Astrocyte of the spinal cord (primary cell): ENCODE measurements around the gene SNTG2.
"Not testable (repeated sequence)": the region's sequence is repeated elsewhere in the genome, so short reads cannot be mapped to it uniquely, and the experiment has no call there.

ENCODE experiments used
- DNase-seq: peaks from one replicate; pipeline ENCODE4 v3.0.0; 2011; ENCODE audit warnings: low read depth, low spot score
- H3K4me3 ChIP-seq: 2 replicates; pipeline ENCODE4 v1.5.1; 2011; ENCODE audit warnings: low read depth, mild to moderate bottlenecking, low read length, moderate library complexity
- CTCF ChIP-seq: IDR thresholded peaks from 2 replicates; pipeline ENCODE4 v1.5.1; 2012; ENCODE audit warnings: low read depth, mild to moderate bottlenecking, low read length, inconsistent platforms
- in situ Hi-C: cut with HindIII; loops from 2 replicates; pipeline ENCODE4 v1.10.0; 2017; ENCODE audit warnings: low sequenced_read_pairs

Gene SNTG2

DNA sequence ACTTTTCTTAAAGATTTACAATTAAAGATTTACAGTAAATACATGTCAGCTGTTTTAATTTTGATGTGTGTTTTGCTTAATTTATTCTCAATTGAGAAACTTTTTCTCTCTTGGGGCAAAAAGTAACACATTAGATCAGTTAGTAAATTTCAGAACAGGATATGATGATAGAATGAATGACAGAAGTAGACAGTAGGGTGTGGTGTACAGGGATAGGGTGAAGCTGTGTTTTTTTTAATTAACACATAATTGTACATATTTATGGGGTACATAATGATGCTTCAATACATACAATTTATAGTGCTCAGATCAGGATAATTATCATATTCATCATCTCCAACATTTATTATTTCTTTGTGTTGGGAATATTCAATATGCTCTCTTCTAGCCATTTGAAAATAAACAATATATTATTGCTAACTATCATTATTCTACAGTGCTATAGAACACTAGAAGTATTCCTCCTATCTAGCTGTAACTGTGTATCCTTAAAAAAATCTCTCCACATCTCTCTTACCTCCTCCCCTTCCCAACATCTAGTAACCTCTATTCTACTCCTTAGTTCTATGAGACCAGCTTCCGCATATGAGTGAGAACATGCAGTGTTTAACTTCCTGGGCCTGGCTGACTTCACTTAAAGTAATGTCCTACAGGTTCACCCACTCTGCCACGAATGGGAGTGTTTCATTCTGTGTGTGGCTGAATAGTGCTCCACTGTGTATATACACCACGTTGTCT is 175.2 kb downstream of the SNTG2 start:
- no peak overlapping the region for H3K4me3 ChIP-seq
- no peak for DNase-seq
- in situ Hi-C loops = no loop called here
- no peak for TF ChIP-seq CTCF

DNA sequence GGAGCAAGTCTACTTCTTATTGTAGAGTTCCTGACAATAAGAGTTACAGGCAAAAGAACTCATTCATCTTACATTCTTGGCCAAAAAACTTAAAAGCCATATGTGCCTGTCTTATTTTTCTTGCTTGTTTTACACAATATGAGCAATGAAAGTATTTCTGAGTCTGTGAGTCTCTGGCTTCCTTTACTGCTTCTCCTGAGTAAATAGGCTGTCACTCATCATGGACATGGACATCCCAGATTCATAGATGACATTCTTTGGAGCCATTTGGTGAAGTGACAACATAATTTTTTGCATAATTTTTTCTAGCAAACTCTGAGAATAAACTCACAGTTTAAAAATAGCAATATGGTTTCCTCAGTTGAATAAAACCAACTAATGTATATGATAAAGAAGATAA is 179.3 kb downstream of the SNTG2 start:
- no peak for DNase-seq
- in situ Hi-C loops = no loop called here
- TF ChIP-seq CTCF = no peak
- H3K4me3 ChIP-seq = no peak overlapping the region

DNA sequence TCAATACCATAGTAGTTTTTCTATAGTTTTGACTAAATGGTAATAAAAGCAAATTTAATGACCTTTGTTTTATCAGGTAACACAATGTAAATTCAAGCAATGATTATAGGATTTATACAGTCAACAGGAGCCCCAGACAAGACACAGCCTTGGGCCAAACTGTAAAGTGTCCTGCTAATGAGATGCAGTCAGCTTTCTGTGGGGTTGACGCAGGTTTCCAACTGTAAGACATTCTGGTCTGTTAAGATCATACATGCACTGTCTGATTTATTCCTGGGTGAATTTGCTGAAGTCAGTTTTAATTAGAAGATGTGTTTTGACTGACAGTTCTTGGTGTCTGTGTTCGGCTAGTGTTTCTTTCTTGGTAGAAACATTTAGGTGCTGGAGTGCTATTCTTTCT is 180.3 kb downstream of the SNTG2 start:
- no peak overlapping the region for H3K4me3 ChIP-seq
- no peak for TF ChIP-seq CTCF
- in situ Hi-C loops = no loop called here
- DNase-seq = no peak

DNA sequence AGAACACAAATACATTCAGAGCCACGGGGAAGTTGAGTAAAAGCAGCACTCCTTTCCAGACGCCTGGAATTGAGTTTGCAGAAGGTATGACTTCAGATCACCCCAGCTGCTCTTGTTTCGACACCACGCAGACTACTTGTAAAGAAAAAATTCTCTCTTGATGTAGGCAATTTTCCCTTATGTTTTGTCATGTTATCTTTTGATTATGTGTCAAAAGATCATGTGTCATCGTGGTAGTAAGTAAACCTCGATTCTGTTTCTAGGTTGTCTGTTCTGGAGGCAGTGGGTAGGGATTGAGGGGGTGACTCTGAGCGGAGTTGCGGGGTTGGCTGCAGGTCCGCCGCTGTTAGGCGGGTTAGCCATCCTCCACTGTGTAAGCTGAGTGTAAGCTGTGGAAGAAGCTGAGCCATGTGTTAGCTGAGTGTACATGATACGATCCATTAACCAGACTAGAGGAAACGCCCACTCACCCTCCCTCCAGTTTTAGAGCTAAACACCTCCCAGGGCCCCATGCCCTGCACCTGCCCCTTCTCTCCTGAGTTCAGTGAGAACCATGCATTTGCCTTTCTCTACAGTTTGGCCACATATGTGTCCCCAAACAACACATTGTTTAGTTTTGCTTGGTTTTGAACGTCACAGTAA is 181.8 kb downstream of the SNTG2 start:
- in situ Hi-C loops = no loop called here
- DNase-seq = no peak
- TF ChIP-seq CTCF = no peak
- H3K4me3 ChIP-seq = no peak overlapping the region

GRCh38 chr2:1133896-1134295 is 183.2 kb downstream of the SNTG2 start:
- in situ Hi-C loops, DNase-seq, H3K4me3 ChIP-seq: not testable (repeated sequence)

DNA sequence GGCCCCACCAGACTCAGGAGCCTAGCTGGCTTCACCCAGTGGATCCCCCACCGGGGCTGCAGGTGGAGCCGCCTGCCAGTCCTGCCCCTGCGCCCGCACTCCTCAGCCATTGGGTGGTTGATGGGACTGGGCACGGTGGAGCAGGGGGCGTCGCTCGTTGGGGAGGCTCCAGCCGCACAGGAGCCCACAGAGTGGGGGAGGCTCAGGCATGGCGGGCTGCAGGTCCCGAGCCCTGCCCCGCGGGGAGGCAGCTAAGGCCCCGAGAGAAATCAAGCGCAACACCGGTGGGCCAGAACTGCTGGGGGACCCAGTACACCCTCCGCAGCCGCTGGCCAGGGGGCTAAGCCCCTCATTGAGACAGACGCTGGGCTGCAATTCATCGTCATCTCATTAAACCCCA is 184.0 kb downstream of the SNTG2 start:
- no peak for TF ChIP-seq CTCF
- H3K4me3 ChIP-seq = no peak overlapping the region
- no peak for DNase-seq
- in situ Hi-C loops = no loop called here

- DNase-seq = no peak
- TF ChIP-seq CTCF = peak; percentile 40
Measured at GRCh38 chr2:1136067-1136466, 185.4 kb downstream of the SNTG2 start.

More at GRCh38 chr2:1136067-1136466, 185.4 kb downstream of the SNTG2 start:
- in situ Hi-C loops = no loop called here
- no peak overlapping the region for H3K4me3 ChIP-seq
